Esophagus squamous epithelium (tissue), 5 donors: ENCODE results near the gene SOX13. TPM values are rescaled to one million over a fixed set of nuclear protein-coding genes. Genes with fewer than 3 reads are reported as not detected.

Experiments
- DNase-seq: peaks from one replicate; lab custom pipeline; 2025; lab: John Stamatoyannopoulos, UW
- H3K27ac ChIP-seq, 4 donors: fragments of 200-600 bp; sonication (generic); one replicate each; pipeline ENCODE4 v1.5.1; 2016 to 2019; ENCODE audit warnings: mild to moderate bottlenecking in 1 of 4
- H3K27me3 ChIP-seq, 4 donors: fragments of 200-600 bp; sonication (generic); 1 replicate in 3 of 4; 2 replicates in 1 of 4; pipeline versions ENCODE4 v1.5.1 to v1.6.0; 2017 to 2021; ENCODE audit warnings: antibody characterized with exemption in 1 of 4
- H3K36me3 ChIP-seq, 3 donors: fragments of 200-600 bp; sonication (generic); one replicate each; pipeline ENCODE4 v1.5.1; 2016 to 2019
- H3K4me1 ChIP-seq, 3 donors: fragments of 200-600 bp; sonication (generic); one replicate each; pipeline ENCODE4 v1.5.1; 2017 to 2019
- H3K4me3 ChIP-seq, 4 donors: fragments of 200-600 bp; sonication (generic); 1 replicate in 3 of 4; 2 replicates in 1 of 4; pipeline ENCODE4 v1.5.1; 2016 to 2019; ENCODE audit warnings: mild to moderate bottlenecking in 2 of 4, moderate library complexity in 1 of 4
- H3K9me3 ChIP-seq, 3 donors: fragments of 200-600 bp; sonication (generic); one replicate each; pipeline ENCODE4 v1.5.1; 2016 to 2019
- CTCF ChIP-seq, 6 experiments: fragments of 450-650 bp in 4 of 6; fragments of 200-600 bp in 2 of 6; sonication (generic) in 2 of 6; IDR thresholded peaks; one replicate each; pipeline ENCODE4 v1.5.1; 2016 to 2019; ENCODE audit warnings: antibody characterized with exemption in 6 of 6, mild to moderate bottlenecking in 4 of 6, moderate library complexity in 4 of 6
- POLR2A ChIP-seq, 4 donors: fragments of 450-650 bp; IDR thresholded peaks; one replicate each; pipeline ENCODE4 v1.6.1; 2017; ENCODE audit warnings: antibody characterized with exemption in 4 of 4, mild to moderate bottlenecking in 4 of 4, moderate library complexity in 3 of 4
- WGBS, 2 donors: methylation state at CpG; one replicate each; pipeline ENCODE4 v1.1.5; 2018; 5-methylcytosine and 5-hydroxymethylcytosine counted together
- intact Hi-C: fragments of 100-400 bp; cut with DNase I; formaldehyde crosslinking; loops from one replicate; pipeline ENCODE4 v1.15.0; 2022
- total RNA-seq, 4 donors: library from RNA; depleted of rRNA; stranded (reverse); fragments of >200 nt; gene quantifications; one replicate each; pipeline ENCODE4 v1.1.0, GENCODE V29; 2016
- donor health status: DM: yes; HTN: yes; CAD: no.

The SOX13 gene
- total RNA-seq, 4 donors from 2014 or later: 9.0 to 21.2 (median 14.5) TPM

- intact Hi-C loops: no loop called here
- Histone ChIP-seq H3K27me3 (peaks cover 0 to 21% (median 0%) of the 10 kb centered on the region in 4 donors), H3K4me1 (no peaks in the 10 kb centered on the region), H3K36me3 (no peaks in the 10 kb centered on the region), H3K27ac (no peak overlapping the region), H3K9me3 (no peaks in the 10 kb centered on the region), H3K4me3 (no peak overlapping the region)
- DNase-seq: no peak
- WGBS, 2 donors: 59 to 77% methylated on average over 6 of the region's 11 CpGs
- no peak for TF ChIP-seq POLR2A (IDR thresholded peaks at IDR 0.05)
- no peak for TF ChIP-seq CTCF (IDR thresholded peaks at IDR 0.05)
Measured at GRCh38 chr1:204031098-204031710, 41.7 kb upstream of the SOX13 start.

GRCh38 chr1:204032642-204033235 lies 40.2 kb upstream of the SOX13 start:
- 88 to 93% methylated on average over 1 to 2 of the region's 4 CpGs for WGBS, 2 donors
- TF ChIP-seq POLR2A (IDR thresholded peaks at IDR 0.05) (no peak), CTCF (IDR thresholded peaks at IDR 0.05) (no peak)
- no peaks in the 10 kb centered on the region for H3K36me3 ChIP-seq
- intact Hi-C loops: no loop called here
- DNase-seq: no peak
- H3K9me3 ChIP-seq: no peaks in the 10 kb centered on the region
- no peak overlapping the region for H3K4me3 ChIP-seq
- peaks cover 0 to 9% (median 0%) of the 10 kb centered on the region in 4 donors for H3K27me3 ChIP-seq
- no peak overlapping the region for H3K27ac ChIP-seq
- no peaks in the 10 kb centered on the region for H3K4me1 ChIP-seq

- Histone ChIP-seq H3K27ac (no peak overlapping the region), H3K27me3 (peaks cover 0 to 9% (median 0%) of the 10 kb centered on the region in 4 donors), H3K4me1 (no peaks in the 10 kb centered on the region), H3K36me3 (no peaks in the 10 kb centered on the region), H3K9me3 (no peaks in the 10 kb centered on the region), H3K4me3 (no peak overlapping the region)
- 48 to 88% methylated on average over 1 of the region's 1 CpG for WGBS, 2 donors
- no peak for TF ChIP-seq CTCF (IDR thresholded peaks at IDR 0.05)
- TF ChIP-seq POLR2A (IDR thresholded peaks at IDR 0.05): no peak
- intact Hi-C loops: no loop called here
- no peak for DNase-seq
Measured at GRCh38 chr1:204033306-204033705, 39.6 kb upstream of the SOX13 start.

- no peaks in the 10 kb centered on the region for H3K36me3 ChIP-seq
- H3K27me3 ChIP-seq: no peaks in the 10 kb centered on the region
- peaks cover 2 to 15% (median 7%) of the 10 kb centered on the region in 3 donors for H3K4me1 ChIP-seq
- WGBS, 2 donors: 64 to 78% methylated on average over 5 to 6 of the region's 14 CpGs
- TF ChIP-seq POLR2A (IDR thresholded peaks at IDR 0.05): no peak
- TF ChIP-seq CTCF (IDR thresholded peaks at IDR 0.05): no peak
- DNase-seq: no peak
- intact Hi-C loops: no loop called here
- H3K27ac ChIP-seq: no peak overlapping the region
- H3K9me3 ChIP-seq: no peaks in the 10 kb centered on the region
- no peak overlapping the region for H3K4me3 ChIP-seq
Measured at GRCh38 chr1:204036882-204037655, 35.8 kb upstream of the SOX13 start.
